Activated gamma-delta T cell (primary cell): Measurements from ENCODE around the gene GP1BA.

Experiments
- DNase-seq: peaks from one replicate; lab custom pipeline; 2025; lab: John Stamatoyannopoulos, UW

GP1BA gene

GRCh38 chr17:4938688-4939545, 6.8 kb downstream of the GP1BA start:
- no peak for DNase-seq

GRCh38 chr17:4939546-4939795, 7.4 kb downstream of the GP1BA start:
- no peak for DNase-seq

GRCh38 chr17:4939796-4940554, 7.9 kb downstream of the GP1BA start, which contains the start of the genes RNF167 and SLC25A11:
Gene RNF167 (plus strand): TSS chr17:4940268. CDS start chr17:4940910, 642 bp downstream.
Gene SLC25A11 (minus strand): TSS chr17:4940046. CDS start chr17:4939910, 136 bp downstream.
- DNase-seq: peak; percentile 94

- peak; percentile 36 for DNase-seq
These were observed 8.7 kb downstream of the GP1BA start for GRCh38 chr17:4940555-4941318.

GRCh38 chr17:4941319-4941610, 9.2 kb downstream of the GP1BA start:
- no peak for DNase-seq

- no peak for DNase-seq
These were observed 10.9 kb downstream of the GP1BA start for GRCh38 chr17:4942760-4943508.

- no peak for DNase-seq
These were observed 12.1 kb downstream of the GP1BA start for GRCh38 chr17:4944163-4944553.

GRCh38 chr17:4944554-4945175, 12.6 kb downstream of the GP1BA start:
- DNase-seq: no peak

GRCh38 chr17:4945176-4945943, 13.3 kb downstream of the GP1BA start:
- no peak for DNase-seq

- DNase-seq: no peak
These were observed 13.8 kb downstream of the GP1BA start for GRCh38 chr17:4945944-4946280.

GRCh38 chr17:4946312-4946976, 14.4 kb downstream of the GP1BA start:
- no peak for DNase-seq

GRCh38 chr17:4947010-4947410, 14.9 kb downstream of the GP1BA start:
- DNase-seq: no peak

- DNase-seq: peak; percentile 55
These were observed 15.5 kb downstream of the GP1BA start for GRCh38 chr17:4947411-4948165.

GRCh38 chr17:4948166-4948930, 16.3 kb downstream of the GP1BA start, which contains the start of gene PFN1:
Gene PFN1 (minus strand): TSS chr17:4948530. CDS start chr17:4948394, 136 bp downstream.
- DNase-seq: peak; percentile 62

GRCh38 chr17:4948931-4949320, 16.8 kb downstream of the GP1BA start:
- peak; percentile 59 for DNase-seq

- DNase-seq: peak; percentile 70
These were observed 17.4 kb downstream of the GP1BA start for GRCh38 chr17:4949321-4950074.

GRCh38 chr17:4950075-4950745, 18.1 kb downstream of the GP1BA start:
- peak; percentile 70 for DNase-seq
